Kidney (tissue), 14 donors: ENCODE data around the gene CUL3. TPM values are rescaled to one million over a fixed set of nuclear protein-coding genes. Genes with fewer than 3 reads are reported as not detected.

ENCODE experiments used
- DNase-seq, 5 donors: peaks; one replicate each; pipeline ENCODE4 v3.0.0-alpha.2; 2013 to 2020
- FAIRE-seq: peaks from 2 replicates; lab custom pipeline; 2012; peaks lifted over from hg19 to GRCh38; lab: Jason Lieb, UNC
- H3K27ac ChIP-seq, 2 donors: one replicate each; pipeline ENCODE4 v1.7.0; 2013; ENCODE audit warnings: low read depth in 2 of 2, low read length in 2 of 2, inconsistent platforms in 1 of 2
- H3K27me3 ChIP-seq: one replicate; pipeline ENCODE4 v1.7.1; 2013; ENCODE audit warnings: low read length, inconsistent platforms; ENCODE audit not compliant: control insufficient read depth, insufficient read depth
- H3K36me3 ChIP-seq, 3 donors: one replicate each; pipeline versions ENCODE4 v1.7.0 to v1.7.1; 2013; ENCODE audit warnings: low read length in 3 of 3, control low read depth in 1 of 3, inconsistent platforms in 1 of 3; ENCODE audit not compliant: insufficient read depth in 3 of 3, control insufficient read depth in 2 of 3
- H3K4me1 ChIP-seq, 3 donors: one replicate each; pipeline versions ENCODE4 v1.7.0 to v1.7.1; 2013; ENCODE audit warnings: low read length in 3 of 3, inconsistent platforms in 1 of 3, low read depth in 1 of 3; ENCODE audit not compliant: control insufficient read depth in 2 of 3, insufficient read depth in 2 of 3
- H3K4me3 ChIP-seq, 3 donors: one replicate each; pipeline versions ENCODE4 v1.7.0 to v1.8.1; 2013; ENCODE audit warnings: low read length in 3 of 3, control low read depth in 1 of 3, inconsistent platforms in 1 of 3
- H3K9ac ChIP-seq, 3 donors: one replicate each; pipeline versions ENCODE4 v1.7.0 to v1.7.1; 2013; ENCODE audit warnings: low read length in 3 of 3, control low read depth in 1 of 3, inconsistent platforms in 1 of 3
- H3K9me3 ChIP-seq, 3 donors: one replicate each; pipeline versions ENCODE4 v1.7.0 to v1.7.1; 2013; ENCODE audit warnings: low read length in 3 of 3, control low read depth in 1 of 3, inconsistent platforms in 1 of 3; ENCODE audit not compliant: control insufficient read depth in 2 of 3, insufficient read depth in 1 of 3
- CTCF ChIP-seq: IDR thresholded peaks from 3 replicates; pipeline ENCODE4 v1.5.1; 2012; ENCODE audit warnings: mild to moderate bottlenecking, moderate library complexity, borderline replicate concordance; ENCODE audit not compliant: insufficient read depth; ENCODE audit errors: extremely low read depth
- intact Hi-C: fragments of 100-400 bp; cut with DNase I; formaldehyde crosslinking; loops from one replicate; pipeline ENCODE4 v1.11.1; 2022
- polyA plus RNA-seq: library from polyadenylated mRNA; stranded (reverse); fragments of 350-450 nt; fragmentation: Illumina TruSeq; extraction: RNeasy Lipid Tissue Mini Kit (QIAGEN cat#74804); gene quantifications from one replicate; pipeline ENCODE4 v1.2.3, GENCODE V29; 2014; ENCODE audit warnings: low read depth, low replicate concordance; ENCODE audit not compliant: insufficient read depth
- total RNA-seq: library from RNA; stranded (reverse); fragmentation: NEBNext Ultra II Directional; extraction: Animal tissue kit (Norgen Biotek cat#: 25700); gene quantifications from one replicate; pipeline ENCODE4 v1.2.1, GENCODE V29; 2021
- donor health status: control.
- donor health status: control.
- donor health status: control.
- donor health status: control.
- donor health status: control.
- donor health status: DM: yes; HTN: yes; CAD: no.
- donor health status: Normal renal cell carcinoma (clear cell type).

The CUL3 gene
- total and polyA plus RNA-seq, 2 donors from 2014 or later, result 78.5 to 81.2 TPM

DNA sequence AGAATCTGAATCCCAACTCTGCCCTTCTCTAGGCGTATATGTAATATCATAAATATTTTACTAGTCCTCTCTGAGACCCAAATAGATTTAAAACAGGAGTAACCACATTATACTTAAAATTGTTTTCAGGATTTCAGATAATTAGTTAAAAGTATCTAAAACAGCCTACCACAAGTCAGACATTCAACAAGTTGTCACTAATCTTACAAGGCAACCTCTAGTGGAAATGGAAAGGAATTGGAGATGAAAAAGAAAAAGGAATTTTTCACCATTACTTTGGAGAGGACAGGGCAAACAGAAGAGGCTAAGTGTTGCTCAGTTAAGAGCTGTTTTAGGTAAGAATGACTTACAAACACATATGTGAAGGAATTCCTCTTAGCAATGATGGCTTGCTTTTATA, 11.4 kb downstream of the CUL3 start:
- H3K4me1 ChIP-seq, result peaks cover 0 to 49% (median 24%) of the 10 kb centered on the region in 3 donors

GRCh38 chr2:224572338-224572737, 12.8 kb downstream of the CUL3 start:
- no peaks in the 10 kb centered on the region for H3K27me3 ChIP-seq
- no peak for TF ChIP-seq CTCF
- H3K4me3 ChIP-seq, result no peak overlapping the region
- H3K4me1 ChIP-seq, result peaks cover 0 to 49% (median 24%) of the 10 kb centered on the region in 3 donors
- no peak for DNase-seq
- H3K36me3 ChIP-seq, result no peaks in the 10 kb centered on the region
- intact Hi-C loops, result no loop called here
- no peak overlapping the region for H3K9ac ChIP-seq
- H3K27ac ChIP-seq, result no peak overlapping the region
- no peak for FAIRE-seq
- no peaks in the 10 kb centered on the region for H3K9me3 ChIP-seq

More for the DNA sequence above, 11.4 kb downstream of the CUL3 start:
- intact Hi-C loops, result no loop called here
- Histone ChIP-seq H3K27ac (no peak overlapping the region), H3K4me3 (no peak overlapping the region), H3K27me3 (no peaks in the 10 kb centered on the region), H3K36me3 (no peaks in the 10 kb centered on the region), H3K9ac (no peak overlapping the region), H3K9me3 (no peaks in the 10 kb centered on the region)
- TF ChIP-seq CTCF, result no peak
- DNase-seq, result no peak
- no peak for FAIRE-seq

DNA sequence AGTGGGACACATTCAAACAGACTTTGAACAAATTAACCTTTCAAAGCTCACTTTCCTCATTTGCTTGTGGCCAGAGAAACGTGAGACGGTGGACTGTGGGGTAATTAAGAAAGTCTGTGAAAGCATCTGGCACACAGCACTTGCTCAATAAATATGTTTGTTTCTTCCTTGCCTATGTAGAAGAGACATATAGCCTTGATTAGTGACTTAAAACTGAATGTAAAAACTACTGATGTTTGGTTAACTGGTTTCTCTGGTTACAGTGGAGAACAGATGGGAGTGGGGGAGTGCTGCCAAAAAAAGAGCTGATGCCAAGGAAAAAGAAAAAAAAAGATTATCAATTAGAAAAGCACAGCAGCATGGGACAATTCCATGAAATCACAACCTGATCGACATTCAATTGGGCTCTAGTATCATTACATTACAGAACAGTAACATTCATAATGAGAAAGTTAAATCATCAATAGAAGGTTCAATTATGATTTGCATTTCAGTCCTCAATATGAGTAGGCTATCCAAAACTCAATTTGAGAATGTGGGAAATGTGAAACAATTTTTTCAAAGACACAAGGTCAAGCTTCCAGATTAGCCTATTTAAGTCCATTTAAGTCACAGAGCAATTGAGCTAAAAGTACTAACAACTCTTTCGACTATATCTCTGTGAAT, 14.7 kb downstream of the CUL3 start:
- no peak for FAIRE-seq
- no peak for DNase-seq
- Histone ChIP-seq H3K27me3 (no peaks in the 10 kb centered on the region), H3K4me3 (no peak overlapping the region), H3K36me3 (peaks cover 0 to 2% (median 2%) of the 10 kb centered on the region in 3 donors), H3K4me1 (peaks cover 0 to 35% (median 17%) of the 10 kb centered on the region in 3 donors), H3K9me3 (no peaks in the 10 kb centered on the region), H3K9ac (no peak overlapping the region), H3K27ac (no peak overlapping the region)
- intact Hi-C loops, result no loop called here
- no peak for TF ChIP-seq CTCF
